GM18505 (cell line): Measurements from ENCODE around the gene SEMA3C.
A peak's percentile ranks its signal among the peaks of the same experiment; 100 is the strongest.

Source experiments
- ATAC-seq: cut with Tn5 transposase; IDR thresholded peaks from one replicate; pipeline ENCODE4 v1.9.1; 2021; ENCODE audit not compliant: unreplicated experiment
- POLR2A ChIP-seq: IDR thresholded peaks from 4 replicates; pipeline ENCODE4 v1.6.1; 2011; ENCODE audit warnings: borderline replicate concordance; ENCODE audit not compliant: insufficient read depth, insufficient read length; ENCODE audit errors: extremely low read depth

SEMA3C gene

DNA sequence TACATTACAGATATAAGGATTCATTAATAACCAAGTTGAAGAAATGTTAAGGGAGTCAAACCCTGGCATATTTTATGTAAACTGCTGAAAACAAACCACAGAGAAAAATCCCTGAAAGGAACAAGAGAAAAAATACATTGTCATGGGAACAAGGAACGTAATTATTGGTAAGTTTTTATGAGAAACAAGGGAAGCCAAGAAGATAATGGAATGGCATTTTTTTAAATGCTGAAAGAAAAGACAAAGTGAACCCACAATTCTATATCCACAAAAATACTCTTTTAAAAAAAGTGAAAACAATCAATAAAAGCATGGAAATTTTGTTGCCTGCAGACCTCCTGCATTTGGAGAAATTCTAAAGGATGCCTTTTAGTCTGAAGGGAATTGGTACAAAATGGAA, 144.0 kb downstream of the SEMA3C start:
- no peak for ATAC-seq
- no peak for TF ChIP-seq POLR2A

DNA sequence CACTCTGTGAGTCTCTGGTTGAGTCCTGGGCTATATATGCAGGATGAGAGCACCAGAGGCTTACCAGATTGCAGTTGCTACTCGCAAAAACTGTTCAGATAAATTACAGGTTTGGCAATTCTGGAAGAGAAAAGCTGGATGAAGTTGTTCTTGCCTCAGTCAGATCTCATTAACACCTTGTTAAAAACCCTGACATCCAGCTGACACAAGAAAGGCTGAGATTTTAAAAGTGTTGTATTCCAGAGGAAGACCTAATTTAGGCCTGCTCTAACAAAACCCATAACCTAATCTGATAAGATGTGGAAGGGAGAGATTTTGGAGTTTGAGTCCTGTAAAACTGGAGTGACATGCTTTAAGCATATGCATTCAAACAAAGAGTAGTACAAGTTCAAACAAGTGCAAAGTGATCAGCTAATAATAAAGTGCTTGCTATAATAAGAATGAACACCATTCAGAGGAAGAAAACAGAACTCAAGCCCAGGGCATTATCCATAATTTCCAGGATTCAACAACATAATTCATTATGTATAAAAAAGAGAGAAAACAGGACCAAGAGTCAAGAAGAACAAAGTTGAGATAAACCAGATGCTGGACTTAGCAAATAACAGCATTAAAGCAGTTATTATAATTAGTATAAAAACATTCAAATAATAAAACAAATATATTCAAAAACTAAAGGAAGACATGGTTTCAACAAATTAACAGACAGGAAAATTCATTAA, 144.9 kb downstream of the SEMA3C start:
- no peak for ATAC-seq
- TF ChIP-seq POLR2A: no peak

DNA sequence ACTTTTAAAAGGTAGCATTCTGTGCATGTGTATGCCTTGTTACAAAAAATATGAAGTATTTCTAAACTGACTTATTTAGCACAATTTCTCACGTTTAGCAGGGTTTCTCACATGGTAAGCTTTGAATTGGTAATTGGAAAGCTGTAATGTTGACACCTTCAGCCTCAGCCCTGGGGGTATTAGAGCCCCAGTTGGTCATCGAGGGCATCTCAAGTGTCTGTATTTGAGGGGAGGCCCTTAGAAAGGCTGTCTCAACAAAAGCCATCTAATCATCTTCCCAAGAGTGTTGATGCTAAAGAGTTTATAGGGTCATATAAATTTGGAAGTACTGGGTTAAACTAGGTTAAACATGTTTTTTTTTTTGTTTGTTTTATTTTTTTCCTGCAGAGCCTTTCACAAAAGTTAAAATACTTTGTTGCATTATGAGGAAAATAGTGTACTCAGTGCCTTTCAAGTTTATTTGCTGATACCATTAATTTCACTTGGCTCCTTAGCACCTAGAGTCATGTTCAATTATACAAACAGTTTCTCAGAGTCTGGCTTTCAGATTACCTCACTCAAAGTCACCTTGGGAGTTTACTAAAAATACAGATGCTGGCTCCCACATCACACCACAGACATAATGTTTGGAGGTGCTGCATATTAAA, 146.4 kb downstream of the SEMA3C start:
- ATAC-seq: no peak
- TF ChIP-seq POLR2A: no peak

DNA sequence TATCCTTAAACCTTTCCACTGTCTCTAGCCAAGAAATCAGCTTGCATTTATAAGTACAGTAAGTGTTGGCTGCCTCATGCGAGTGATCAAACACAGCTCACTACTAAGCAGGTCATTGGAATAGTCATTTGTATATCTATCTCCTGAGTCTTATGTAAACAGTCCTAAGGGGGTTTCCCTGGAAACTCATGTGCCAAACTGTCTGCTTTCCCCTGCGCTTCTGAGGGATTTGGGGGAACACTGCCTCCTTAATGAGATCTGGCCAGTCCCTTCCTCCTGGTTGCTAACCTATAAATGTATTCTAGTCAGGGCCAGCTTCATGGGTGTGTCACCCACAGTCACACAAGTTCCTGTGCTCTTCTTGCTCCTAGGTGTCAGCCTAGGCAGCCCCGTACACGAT, 147.3 kb downstream of the SEMA3C start:
- TF ChIP-seq POLR2A: no peak
- no peak for ATAC-seq

DNA sequence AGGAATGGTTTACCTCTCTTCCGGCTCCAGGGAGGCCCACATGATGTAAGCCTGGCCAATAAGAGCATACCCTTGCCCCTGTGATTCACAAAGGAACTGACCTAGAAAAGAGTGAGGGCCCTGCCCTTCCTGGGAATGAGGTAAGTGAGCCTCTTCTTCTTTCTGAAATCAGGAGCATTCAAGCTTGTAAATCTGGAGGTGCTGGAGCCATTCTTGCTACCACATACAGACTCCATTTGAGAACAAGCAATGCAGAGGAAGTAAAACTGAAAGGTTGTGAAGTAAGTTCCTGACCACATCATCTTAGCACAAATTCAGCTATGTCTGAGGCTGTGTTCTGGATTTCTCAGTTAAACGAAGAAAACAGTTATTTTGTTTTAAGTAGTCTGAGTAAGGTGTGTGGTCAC, 148.2 kb downstream of the SEMA3C start:
- no peak for TF ChIP-seq POLR2A
- ATAC-seq: peak; percentile 91

DNA sequence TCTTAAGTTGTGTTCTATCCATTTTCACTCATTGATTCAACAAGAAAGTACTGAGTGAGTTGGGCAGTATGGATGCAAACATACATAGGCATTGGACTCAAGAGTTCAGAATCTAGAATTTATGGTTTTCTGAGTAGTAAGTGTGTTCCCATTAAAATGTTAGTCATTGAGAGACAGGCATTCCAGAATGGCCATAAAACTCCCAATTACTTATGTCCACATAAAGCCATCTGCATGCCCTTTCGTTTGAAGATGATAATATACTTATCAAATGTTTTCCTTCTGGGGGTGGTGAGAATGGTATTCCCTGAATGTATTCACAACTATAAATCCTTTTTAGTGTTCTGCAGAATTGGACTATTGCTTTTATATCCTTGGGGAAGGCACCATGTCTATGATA, 148.8 kb downstream of the SEMA3C start:
- no peak for ATAC-seq
- no peak for TF ChIP-seq POLR2A

DNA sequence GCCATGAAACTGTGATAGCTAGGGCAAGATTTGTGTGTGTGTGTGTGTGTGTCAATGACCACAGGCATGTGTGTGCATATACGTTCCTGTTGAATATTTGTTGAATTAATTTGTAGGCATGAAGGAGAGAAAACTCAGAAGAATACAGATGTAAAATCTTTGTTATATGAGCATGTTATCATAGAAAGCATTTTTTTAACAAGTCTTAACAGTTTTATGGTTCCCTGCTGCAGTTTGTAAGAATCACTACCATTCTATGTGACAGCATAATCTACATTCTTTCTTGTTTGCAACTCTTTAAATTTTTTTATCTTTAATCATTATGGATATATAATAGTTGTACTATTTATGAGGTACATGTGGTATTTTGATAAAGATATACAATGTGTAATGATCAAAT, 150.1 kb downstream of the SEMA3C start:
- no peak for ATAC-seq

DNA sequence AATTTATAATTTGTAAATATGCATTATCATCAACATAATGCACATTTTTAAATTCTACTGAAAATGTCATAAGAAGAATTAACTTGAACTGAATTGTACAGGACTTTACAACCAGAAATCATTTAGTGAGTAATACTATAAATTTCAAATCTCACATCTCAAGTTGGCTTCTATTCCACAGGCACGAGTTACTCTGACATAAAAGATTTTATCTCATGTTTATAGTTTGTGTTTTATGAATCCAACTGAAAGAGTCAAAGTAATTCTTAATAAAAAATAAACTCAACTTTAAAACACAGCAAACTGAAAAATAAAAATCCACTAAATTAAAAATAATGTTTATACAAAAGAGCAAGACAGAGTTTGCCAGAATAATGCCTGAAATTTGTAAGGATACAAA, 151.2 kb downstream of the SEMA3C start:
- ATAC-seq: no peak
- TF ChIP-seq POLR2A: no peak

More for the DNA sequence above, 150.1 kb downstream of the SEMA3C start:
- no peak for TF ChIP-seq POLR2A

DNA sequence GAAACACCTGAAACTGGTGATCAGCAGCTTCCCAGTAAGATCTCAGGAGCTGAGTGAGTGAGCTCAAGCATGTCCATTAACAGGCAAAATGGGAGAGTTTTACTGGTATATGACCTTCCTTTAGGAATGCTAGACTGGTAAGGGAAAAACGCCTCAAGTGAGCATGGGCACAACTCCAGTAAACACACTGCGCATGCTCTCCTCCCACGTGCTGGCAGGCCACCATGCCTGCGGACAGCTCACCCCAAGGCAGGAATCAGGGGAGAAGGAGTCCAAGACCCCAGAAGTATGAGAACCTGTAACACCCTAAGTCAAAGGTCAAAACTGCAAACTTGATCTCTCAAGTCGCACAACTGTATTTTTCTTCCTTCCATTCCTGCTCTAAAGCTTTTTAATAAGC, 152.1 kb downstream of the SEMA3C start:
- no peak for TF ChIP-seq POLR2A
- ATAC-seq: no peak

DNA sequence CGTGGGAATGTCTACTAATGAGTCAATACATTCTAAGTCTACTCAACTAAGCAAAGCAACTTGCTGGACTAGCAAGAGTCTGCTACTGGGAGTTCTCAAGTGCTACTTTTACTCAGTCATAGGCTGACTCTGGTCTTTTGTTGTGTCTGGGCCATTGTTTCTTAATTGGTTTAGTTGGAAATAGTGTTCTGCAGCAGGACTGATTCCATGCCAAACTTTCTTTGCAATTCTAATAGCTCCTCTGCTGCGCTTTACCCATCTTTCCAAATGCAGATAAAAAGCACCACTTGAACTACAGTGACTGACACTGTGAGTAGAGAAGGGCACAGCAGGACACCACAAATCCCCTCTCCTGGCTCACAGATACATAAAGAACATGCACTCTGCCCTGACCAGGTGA, 154.7 kb downstream of the SEMA3C start:
- no peak for TF ChIP-seq POLR2A
- no peak for ATAC-seq

DNA sequence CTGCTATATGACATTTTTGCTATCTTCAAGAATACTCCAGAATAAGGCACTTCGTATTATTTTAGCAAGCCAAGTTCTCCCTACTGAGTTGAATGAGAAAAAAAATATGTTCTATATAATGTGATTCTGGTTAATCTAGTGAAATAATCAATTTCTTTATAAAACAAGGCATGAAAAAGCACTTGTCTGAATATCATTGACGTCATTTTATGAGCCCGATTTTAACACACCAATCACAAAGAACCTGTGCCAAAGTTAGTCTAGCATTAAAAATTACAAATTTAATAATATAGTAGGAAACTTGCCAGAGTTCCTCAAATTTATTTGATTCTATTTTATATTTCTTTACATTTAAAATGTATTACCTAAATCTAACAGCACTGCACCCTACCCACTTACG, 155.1 kb downstream of the SEMA3C start:
- no peak for ATAC-seq
- TF ChIP-seq POLR2A: no peak

DNA sequence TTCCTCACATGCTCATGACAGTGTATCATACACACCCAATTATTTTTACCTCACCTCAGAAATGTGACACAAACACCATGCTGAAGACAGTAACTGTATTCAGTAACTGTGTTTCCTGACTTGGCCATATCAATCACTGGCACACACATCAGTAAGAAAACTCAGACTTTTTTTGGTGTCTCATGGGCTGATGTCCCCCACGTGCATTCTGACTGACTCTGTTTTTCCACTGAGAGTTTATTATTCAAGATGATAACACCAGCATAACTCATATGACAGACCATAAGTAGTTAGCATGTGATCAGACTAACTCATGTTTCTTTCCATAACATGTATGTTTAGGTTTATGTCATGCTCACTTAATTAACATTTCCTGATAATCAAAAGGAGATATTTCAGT, 155.6 kb downstream of the SEMA3C start:
- no peak for TF ChIP-seq POLR2A
- ATAC-seq: no peak

DNA sequence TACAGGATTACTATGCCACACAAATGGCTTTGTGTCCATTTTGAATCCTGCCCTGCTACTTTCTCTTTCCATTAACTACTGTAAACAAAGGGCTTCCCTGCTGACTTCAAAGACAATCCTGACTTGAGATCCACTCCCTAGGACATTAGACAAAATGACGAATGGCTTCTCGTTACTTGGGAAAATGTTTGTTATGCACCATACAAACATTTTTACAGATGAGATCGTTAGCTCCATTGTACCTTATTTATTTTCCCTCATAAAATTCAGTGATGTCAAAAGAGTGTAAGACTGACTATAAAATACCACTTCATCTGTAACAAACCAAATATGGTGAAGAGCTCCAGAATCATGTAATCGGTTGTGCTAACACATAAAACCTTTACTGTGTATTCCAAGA, 158.6 kb downstream of the SEMA3C start:
- no peak for TF ChIP-seq POLR2A
- no peak for ATAC-seq

DNA sequence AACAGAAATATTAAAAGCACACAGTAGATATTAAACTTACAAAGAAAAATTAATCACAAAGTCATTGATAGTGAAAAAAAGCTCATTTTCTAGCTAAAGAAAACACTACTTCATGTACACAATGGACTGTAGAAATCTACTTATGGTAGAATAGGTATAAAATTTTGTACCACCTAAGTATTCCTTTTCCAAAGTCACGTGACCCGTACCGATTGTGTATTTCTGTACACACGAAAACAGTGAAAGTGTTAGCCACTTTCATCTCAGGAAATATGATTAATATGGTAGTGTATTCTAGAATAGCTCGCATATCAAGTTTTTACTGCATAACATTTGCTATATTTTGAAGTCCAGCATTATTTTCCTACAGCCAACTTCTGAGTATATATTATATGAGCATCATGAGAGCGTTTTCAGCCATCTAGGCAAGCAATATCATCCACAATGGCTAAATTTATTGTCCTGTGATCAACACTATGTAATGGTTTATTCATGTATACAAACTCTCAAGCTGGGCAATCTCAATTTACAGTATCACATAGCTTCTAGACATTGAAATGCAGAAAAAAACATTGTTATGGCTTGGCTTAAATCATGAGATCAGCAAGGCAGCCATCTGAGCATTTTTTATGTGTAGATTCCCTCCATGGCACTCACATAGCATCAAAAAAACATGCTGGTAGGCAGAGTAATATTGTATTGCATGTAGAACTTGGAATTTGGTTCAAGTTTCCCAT, 165.7 kb downstream of the SEMA3C start:
- no peak for ATAC-seq

DNA sequence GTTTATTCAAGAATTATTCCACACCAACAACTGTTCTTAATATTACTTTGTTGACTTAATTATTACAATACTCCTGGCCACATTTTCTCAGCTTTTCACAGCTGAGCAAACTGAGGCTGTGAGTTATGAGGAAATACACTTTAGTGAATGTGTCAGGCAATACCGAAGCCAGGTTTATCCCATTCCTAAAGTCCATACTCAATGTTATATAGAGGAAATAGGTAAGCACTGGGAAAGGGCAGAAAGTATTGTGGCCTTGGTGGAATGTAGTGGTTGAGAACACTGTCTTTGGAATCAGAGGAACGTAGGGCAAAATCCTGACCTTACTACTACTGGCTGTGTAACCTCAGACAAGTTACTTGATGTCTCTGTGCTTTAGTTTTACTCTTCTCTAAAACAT, 169.6 kb downstream of the SEMA3C start:
- ATAC-seq: no peak
- no peak for TF ChIP-seq POLR2A

More for the DNA sequence above, 165.7 kb downstream of the SEMA3C start:
- no peak for TF ChIP-seq POLR2A
